DMS79 (cell line): ENCODE measurements around the gene TRIM5.
"Not testable (repeated sequence)": the region's sequence is repeated elsewhere in the genome, so short reads cannot be mapped to it uniquely, and the experiment has no call there.

Experiments
- DNase-seq: peaks from one replicate; lab custom pipeline; 2025; lab: John Stamatoyannopoulos, UW

Gene TRIM5

GRCh38 chr11:5688482-5688881, 3.6 kb upstream of the TRIM5 start:
- no peak for DNase-seq

- no peak for DNase-seq
Observed at GRCh38 chr11:5686426-5686825, 1.6 kb upstream of the TRIM5 start.

DNA sequence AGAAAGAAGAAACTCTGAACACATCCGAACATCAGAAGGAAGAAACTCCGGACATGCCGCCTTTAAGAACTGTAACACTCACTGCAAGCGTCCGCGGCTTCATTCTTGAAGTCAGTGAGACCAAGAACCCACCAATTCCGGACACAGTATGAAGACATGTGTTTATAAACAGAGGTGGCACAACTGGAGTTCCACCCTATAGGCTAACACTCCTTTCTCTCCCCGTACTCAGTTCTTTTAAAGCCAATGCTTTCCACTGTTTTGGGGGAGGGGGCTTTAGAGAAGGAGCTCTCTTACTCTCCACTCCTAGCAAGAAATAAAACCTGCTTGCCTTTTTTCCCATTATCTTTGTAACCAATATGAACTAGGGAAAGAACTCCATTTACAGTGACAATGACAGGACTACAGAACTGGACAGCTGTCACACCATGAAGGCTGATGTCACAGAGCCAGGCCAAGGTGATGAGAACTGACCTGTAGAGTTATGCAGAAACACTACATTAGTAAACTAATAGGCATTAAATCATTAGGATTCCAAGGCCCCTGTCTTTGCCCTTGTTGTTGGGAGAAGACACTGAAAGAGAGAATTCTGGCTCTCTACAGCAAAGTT, 733 bp downstream of the TRIM5 start:
- no peak for DNase-seq

DNA sequence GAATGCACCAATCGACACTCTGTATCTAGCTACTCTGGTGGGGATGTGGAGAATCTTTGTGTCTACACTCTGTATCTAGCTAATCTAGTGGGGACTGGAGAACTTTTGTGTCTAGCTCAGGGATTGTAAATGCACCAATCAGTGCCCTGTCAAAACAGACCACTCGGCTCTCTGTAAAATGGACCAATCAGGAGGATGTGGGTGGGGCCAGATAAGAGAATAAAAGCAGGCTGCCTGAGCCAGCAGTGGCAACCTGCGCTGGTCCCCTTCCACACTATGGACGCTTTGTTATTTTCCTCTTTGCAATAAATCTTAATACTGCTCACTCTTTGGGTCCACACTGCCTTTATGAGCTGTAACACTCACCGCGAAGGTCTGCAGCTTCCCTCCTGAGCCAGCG, 1.3 kb downstream of the TRIM5 start:
- DNase-seq, result not testable (repeated sequence)

DNA sequence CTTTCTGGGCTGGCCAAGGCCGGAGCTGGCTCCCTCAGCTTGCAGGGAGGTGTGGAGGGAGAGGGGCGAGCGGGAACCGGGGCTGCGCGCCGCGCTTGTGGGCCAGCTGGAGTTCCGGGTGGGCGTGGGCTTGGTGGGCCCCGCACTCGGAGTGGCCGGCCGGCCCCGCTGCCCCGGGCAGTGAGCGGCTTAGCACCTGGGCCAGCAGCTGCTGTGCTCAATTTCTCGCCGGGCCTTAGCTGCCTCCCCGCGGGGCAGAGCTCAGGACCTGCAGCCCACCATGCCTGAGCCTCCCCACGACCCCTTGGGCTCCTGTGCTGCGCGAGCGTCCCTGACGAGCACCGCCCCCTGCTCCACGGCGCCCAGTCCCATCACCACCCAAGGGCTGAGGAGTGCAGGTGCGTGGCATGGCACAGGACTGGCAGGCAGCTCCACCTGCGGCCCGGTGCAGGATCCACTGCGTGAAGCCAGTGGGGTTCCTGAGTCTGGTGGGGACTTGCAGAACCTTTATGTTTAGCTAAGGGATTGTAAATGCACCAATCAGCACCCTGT, 1.9 kb downstream of the TRIM5 start:
- not testable (repeated sequence) for DNase-seq

DNA sequence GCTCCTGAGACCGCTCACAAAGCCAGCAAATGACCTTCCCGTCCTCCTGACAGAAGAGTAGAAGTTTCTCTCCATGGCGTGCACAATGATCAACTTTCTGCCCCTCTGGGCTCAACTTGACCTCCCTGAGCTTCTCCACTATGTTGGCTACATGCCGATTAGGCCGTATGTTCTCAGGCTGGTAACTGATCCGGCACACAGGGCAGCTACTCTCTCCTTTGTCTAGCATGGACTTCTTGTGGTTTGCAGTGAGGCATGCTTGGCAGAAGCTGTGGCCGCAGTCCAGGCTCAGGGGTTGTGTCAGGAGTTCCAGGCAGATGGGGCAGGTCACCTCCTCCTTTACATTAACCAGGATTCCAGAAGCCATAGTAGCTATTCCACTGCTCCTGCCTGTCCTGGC, 5.1 kb downstream of the TRIM5 start:
- no peak for DNase-seq

GRCh38 chr11:5674391-5674790, 10.5 kb downstream of the TRIM5 start:
- no peak for DNase-seq

GRCh38 chr11:5671831-5672230, 13.0 kb downstream of the TRIM5 start:
- no peak for DNase-seq

DNA sequence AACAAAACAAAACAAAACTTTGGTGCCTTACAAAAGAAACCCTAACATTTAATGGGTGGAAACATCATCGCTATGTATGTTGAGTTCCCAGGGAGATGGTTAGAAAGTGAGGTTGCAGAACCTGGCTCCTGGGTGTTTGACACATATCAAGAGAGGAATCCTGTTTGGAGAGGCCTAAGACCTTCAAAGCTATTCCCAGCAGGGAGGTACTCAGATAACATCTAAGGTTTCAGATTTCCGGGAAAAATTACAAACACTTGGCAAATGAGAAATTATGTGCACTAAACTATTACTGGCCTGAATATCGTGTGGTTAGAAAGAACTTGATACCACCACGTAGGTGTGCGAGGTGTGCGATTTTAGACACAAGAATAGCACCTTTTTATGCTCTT, 18.5 kb downstream of the TRIM5 start:
- no peak for DNase-seq

- DNase-seq, result no peak
Observed at GRCh38 chr11:5665746-5666401, 19.0 kb downstream of the TRIM5 start.

DNA sequence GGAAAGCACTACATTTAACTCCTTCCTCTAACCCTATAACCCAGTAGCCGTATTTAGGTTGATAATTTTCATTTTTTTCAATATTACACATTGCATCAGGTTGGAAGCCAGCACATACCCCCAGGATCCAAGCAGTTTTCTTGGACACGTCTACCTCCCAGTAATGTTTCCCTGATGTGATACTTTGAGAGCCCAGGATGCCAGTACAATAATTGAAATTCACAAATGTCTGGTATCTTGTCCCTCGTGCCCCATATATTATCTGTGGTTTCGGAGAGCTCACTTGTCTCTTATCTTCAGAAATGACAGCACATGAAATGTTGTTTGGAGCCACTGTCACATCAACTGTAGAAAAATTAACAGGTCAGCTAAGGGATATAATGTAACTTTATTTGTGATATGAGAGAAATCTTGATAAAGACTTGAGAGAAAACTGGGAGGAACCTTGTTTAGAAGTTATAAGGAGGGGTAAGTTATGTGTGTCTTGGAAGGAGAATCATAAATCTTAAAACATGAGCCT, 19.8 kb downstream of the TRIM5 start:
- no peak for DNase-seq

GRCh38 chr11:5663511-5663910, 21.4 kb downstream of the TRIM5 start:
- no peak for DNase-seq

GRCh38 chr11:5658318-5658717, 26.6 kb downstream of the TRIM5 start:
- no peak for DNase-seq

DNA sequence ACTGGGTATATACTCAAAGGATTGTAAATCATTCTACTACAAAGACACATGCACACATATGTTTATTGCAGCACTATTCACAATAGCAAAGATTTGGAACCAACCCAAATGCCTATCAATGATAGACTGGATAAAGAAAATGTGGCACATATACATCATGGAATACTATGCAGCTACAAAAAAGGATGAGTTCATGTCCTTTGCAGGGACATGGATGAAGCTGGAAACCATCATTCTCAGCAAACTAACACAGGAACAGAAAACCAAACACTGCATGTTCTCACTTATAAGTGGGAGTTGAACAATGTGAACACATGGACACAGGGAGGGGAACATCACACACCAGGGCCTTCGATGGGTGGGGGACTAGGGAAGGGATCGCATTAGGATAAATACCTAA, 27.9 kb downstream of the TRIM5 start:
- not testable (repeated sequence) for DNase-seq

- DNase-seq, result no peak
Observed at GRCh38 chr11:5655474-5655873, 29.4 kb downstream of the TRIM5 start.

- DNase-seq, result no peak
Observed at GRCh38 chr11:5646139-5646538, 38.7 kb downstream of the TRIM5 start.

DNA sequence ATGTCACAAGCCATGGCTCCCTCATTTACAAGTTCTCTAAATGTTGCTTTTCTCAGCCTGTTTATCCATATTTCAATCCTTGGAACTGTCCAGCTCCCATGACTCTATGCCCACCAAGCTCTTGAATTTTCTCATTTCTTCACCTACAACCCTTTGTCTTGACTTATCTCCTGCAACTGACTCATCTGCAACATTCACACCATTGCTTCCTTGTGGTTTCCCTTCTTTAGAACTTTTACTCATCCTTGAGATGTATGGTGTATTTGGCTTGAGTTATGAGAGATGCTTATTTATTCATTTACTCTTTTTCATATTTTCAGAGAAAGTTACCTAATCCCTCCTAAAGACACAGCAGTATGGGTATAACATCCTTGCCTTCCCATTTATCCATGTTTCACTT, 41.3 kb downstream of the TRIM5 start:
- no peak for DNase-seq

- no peak for DNase-seq
Observed at GRCh38 chr11:5639953-5640352, 44.9 kb downstream of the TRIM5 start.

DNA sequence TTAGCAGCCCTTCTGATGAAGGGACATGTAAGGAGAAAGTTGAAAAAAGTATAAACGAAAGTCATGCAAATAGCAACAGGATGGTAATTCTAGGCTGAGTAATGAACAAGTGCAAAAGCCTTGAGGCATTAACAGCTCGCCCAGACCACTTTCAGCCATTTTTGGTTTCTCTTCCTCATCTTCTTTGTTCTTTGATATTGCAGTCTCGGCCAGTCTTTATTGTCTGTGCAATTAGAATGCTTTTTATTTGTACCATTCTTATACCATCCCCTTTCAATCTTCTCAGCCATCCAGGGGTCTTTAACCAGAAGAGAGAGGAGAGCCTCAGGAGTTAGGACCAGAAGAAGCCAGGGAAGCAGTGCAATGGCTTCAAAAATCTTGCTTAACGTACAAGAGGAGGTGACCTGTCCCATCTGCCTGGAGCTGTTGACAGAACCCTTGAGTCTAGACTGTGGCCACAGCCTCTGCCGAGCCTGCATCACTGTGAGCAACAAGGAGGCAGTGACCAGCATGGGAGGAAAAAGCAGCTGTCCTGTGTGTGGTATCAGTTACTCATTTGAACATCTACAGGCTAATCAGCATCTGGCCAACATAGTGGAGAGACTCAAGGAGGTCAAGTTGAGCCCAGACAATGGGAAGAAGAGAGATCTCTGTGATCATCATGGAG, 52.8 kb downstream of the TRIM5 start:
- DNase-seq, result no peak

- DNase-seq, result no peak
Observed at GRCh38 chr11:5631417-5631816, 53.5 kb downstream of the TRIM5 start.

GRCh38 chr11:5626196-5626595, 58.7 kb downstream of the TRIM5 start:
- no peak for DNase-seq

- DNase-seq, result no peak
Observed at GRCh38 chr11:5625281-5625680, 59.6 kb downstream of the TRIM5 start.
